CD4-positive, alpha-beta T cell treated with Interleukin-2 at 100 ng/mL for 4 hours (primary cell): Measurements from ENCODE around the gene SLC34A1.
"Not testable (repeated sequence)": the region's sequence is repeated elsewhere in the genome, so short reads cannot be mapped to it uniquely, and the experiment has no call there.

Experiments
- DNase-seq: peaks from one replicate; pipeline ENCODE4 v3.0.0-alpha.2; 2020; ENCODE audit warnings: low spot score

Gene SLC34A1

GRCh38 chr5:177355162-177355867 is 28.9 kb upstream of the SLC34A1 start:
- no peak for DNase-seq

DNA sequence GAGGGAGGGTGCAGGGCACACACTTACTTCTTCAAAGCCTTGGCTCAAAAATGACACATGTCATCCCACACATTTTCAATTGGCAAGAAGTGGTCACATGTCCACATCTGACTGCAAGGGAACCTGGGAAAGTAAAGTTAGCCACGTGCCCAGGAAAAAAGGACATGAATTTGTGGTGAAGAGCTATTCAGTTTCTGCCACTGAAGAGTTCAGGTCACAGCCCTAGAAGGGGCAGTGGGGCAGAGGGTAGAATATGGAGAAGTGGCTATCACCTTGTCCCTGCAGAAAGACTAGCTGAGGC is 28.4 kb upstream of the SLC34A1 start:
- no peak for DNase-seq

GRCh38 chr5:177356746-177357145 is 27.5 kb upstream of the SLC34A1 start:
- no peak for DNase-seq

DNA sequence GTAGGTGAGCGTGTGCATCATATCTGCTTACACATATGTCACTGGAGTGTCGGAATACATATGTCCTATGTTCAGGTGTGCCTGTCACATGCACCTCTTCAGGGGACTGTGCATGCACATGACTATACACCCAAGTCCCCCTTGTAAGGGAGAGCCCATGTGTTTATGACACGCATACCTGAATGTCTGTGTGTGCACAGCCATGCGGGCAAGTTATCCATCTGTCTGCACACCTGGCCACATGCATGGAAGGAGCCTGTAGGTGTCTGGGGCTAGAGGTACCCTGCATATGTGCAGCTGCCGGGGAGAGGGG is 27.1 kb upstream of the SLC34A1 start:
- DNase-seq: no peak

GRCh38 chr5:177357459-177358351 is 26.5 kb upstream of the SLC34A1 start, which contains the start of gene RGS14:
Gene RGS14, plus strand, starts transcription at chr5:177357924. Its CDS starts 101 bp downstream, at chr5:177358025.
- DNase-seq: peak; percentile 87

GRCh38 chr5:177358370-177358819 is 25.8 kb upstream of the SLC34A1 start:
- no peak for DNase-seq

DNA sequence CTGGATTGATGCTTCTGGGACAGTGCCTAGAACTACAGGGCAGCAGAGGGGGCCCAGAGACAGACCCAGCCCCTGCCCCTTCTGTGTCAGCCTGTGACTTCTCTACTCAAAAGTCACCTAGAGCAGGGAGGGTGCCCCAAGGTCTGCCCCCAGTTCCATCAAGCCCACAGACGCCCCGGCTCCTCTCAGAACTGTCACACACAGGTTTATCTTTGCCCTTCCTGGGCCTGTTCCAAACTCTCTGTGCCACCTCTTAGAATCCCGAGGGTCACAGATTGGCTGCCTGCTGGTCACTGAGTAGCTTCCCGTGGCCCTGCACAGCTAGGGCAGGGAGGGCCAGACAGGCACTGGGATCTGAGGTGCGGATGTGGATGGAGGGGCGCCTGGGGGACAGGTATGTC is 24.8 kb upstream of the SLC34A1 start:
- DNase-seq: no peak

GRCh38 chr5:177359860-177360259 is 24.4 kb upstream of the SLC34A1 start:
- no peak for DNase-seq

DNA sequence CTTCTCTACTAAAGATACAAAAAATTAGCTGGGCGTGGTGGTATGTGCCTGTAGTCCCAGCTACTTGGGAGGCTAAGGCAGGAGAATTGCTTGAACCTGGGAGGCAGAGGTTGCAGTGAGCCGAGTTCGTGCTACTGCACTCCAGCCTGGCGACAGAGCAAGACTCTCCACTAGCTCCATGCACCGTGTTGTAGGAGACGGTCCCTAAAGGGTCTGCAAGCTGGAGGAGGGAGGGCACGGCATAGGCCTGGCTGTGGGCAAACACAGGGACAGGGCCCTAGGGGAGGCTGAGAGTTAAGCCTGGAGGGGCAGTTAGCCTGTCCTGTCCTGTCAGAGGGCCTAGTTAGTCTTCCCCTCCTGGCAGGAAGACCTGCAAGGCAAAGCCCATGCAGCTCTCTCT is 23.5 kb upstream of the SLC34A1 start:
- DNase-seq: not testable (repeated sequence)

DNA sequence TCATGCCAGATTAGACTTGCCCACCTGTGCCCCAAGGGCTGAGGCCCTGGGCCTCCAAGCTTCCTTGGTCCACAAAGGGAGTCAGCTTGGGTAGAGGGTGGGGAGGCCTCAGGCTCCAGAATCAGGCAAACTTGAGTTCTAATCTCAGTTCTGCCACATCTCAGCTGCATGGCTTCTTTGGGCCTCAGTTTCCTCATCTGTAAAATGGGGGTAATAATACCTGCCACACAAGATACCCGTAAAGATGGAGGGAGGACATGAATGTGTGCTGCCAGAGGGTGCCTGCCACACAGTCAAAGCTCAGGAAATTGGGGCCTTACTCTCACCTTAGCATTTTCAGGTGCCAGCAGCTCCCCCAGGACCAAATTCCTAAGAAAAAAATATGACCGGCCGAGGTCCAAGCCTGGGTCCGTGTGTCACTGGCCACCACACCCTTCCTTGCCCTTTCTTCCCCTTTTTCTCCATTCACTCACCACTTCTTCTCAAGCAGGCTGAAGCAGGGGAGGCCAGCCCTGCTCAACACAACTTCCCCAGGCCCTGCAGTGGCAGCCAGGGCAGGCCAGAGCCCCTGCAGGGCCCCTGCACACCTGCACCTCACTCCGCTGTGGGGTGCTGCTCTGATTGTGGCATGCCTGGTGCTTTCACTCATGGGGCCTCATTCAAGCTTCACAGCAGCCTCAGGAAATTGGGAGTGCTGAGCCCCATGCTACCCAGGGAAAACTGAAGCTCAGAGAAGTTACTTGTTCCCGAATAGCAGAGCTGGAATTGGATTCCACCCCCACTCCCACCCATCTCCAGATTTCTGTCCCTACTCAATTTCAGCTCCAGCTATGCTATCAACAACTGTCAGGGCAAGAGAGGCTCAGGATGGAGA is 22.6 kb upstream of the SLC34A1 start:
- no peak for DNase-seq

DNA sequence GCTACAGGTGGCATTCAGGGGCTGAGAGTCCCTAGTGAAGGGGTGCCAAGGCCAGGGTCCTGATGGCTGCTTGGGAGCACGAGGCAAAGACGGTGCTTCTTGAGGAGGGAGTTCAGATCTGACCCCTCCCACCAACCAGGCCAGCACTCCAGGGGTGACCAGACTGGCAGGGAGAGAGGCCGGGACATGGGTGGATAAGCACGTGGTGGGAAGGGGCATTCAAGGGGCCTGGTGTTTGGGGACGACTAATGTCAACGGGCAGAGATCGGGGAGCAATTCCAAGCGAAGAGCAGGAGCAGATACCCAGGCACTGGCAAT is 22.0 kb upstream of the SLC34A1 start:
- no peak for DNase-seq

DNA sequence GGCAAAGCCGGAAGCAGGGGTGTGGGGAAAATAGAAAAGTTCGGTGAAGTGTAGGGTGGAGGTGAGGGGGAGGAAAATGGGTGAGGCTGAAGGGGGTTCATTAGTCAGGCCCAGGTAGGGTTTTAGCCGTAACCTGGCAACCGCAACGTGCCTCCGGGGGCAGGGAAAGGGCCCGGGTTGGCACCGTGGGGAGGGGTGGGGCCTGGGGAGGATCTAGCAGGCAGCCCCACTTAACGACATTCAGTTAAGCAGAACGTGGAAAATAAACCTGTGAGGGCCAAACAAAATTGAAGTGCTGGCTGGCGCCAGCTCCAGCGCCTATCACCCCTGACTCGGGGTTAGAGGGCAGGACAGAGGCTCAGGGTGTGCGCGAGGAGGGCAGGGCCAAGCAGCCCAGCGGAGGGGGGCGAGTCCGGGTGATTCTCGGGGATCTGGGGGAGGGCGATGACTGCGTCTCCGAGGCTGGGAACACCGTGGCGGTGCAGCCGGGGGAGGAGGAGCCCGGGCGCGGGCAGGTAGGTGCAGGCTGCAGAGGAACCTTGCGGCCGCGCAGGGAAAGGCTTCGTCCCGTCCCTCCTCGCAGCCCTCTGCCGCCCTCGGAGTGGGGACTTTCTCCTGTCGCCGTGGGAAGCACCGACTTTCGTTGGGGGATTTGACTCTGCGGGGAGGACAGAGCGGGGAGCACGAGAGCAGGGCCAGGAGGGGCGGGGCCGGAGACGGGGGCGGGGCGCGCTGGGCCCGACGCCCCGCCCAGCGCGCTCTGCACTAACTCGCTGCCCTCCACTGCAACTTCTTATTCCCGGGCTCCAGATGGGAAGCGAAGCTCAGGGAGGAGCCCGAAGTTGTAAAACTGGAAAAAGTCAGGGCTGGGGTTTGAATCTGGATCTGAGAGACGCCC is 21.4 kb upstream of the SLC34A1 start:
- peak; percentile 82 for DNase-seq

DNA sequence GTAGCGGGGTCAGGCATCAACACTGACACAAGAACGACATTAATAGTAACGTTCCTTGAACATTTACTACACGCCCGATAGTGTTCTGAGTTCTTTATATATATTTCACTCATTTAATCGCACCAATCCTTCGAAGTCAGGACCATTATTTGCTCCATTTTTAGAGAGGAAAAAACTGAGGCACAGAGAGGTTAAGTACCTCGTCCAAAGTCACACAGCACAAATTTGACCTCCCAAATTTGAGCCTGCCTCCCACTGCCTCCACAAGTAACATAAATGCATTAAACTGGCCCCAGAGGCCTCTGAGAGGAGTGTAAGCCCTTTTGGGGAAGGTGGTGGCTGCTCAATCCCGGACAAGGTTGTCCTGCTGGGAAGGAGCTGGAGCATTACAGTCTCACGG is 20.7 kb upstream of the SLC34A1 start:
- no peak for DNase-seq

DNA sequence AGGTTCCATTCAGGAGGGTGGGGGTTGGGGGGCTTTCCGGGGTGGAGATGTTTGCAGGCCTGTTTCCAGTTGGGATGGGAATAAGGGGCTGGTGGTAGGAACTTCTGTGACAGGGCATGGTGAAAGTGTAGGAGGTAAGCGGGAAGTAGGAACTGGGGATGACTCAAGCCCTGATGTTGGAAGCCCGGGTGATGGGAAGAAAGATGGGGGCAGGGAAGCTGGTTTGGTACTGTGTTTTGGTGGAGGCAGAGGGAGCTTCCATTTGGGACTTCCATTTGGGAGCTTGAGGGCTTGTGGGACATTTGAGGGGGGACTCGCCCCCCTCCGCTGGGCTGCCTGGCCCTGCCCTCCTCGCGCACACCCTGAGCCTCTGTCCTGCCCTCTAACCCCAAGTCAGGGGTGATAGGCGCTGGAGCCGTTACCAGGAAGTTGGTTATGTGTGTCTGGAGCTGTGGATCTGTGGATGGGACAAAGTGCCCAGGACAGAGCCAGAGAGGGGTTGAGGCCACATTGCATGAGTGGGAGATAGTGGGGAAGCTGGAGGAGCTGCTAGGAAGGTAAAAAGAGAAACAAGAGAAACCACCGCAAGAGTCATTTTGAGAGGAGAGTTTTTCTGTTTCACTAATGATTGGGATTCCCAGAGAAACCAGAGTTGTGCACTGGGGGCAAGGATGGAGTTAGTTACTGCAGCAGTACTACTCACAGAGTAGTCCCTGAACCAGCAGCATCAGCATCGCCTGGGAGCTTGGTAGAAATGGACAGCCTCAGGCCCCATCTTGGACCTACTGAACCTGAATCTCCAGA is 19.9 kb upstream of the SLC34A1 start:
- DNase-seq: no peak

GRCh38 chr5:177365845-177366527 is 18.2 kb upstream of the SLC34A1 start:
- DNase-seq: no peak

DNA sequence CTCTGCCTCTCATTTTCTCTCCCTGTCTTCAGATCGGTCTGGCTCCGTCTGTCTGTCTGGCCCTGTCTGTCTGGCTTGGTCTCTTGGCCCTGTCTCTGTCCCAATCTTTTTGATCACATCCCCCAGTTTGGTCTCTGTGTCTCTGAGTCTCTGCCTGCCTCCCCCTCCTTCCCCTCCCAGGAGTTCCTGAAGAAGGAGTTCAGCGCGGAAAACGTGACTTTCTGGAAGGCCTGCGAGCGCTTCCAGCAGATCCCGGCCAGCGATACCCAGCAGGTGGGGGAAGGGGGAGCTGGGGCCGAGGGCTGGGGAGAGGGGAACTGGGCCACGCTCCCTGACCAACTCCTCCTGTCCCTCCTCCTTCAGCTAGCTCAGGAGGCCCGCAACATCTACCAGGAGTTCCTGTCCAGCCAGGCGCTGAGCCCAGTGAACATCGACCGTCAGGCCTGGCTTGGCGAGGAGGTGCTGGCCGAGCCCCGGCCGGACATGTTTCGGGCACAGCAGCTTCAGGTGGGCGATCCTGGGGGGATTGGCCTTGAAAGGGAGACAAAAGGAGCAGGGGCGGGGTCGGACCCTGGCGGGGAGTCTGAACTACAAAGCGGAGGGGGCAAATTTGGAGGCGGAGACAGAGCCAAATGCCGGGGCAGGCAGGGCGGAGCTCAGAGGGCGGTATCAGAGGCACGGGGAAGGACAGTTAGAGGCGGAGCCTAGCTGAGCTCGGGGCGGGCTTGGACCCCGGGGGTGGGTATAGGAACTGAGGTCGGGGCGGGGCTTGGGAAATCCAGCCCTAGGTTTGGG is 17.5 kb upstream of the SLC34A1 start:
- no peak for DNase-seq

DNA sequence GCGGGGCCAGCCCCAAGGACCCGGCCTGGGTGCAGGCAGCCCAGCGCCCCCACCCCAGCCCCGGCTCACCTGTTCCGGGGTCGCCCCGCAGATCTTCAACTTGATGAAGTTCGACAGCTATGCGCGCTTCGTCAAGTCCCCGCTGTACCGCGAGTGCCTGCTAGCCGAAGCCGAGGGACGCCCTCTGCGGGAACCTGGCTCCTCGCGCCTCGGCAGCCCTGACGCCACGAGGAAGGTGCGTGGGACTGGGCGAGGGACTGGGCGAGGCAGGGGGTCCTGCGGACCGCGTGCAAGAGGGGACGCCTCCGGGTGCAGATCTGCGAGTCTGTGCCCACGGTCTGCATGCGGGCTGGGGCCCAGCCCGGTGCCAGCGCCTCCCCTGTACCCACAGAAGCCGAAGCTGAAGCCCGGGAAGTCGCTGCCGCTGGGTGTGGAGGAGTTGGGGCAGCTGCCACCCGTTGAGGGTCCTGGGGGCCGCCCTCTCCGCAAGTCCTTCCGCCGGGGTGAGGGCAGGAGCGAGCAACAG is 16.8 kb upstream of the SLC34A1 start:
- no peak for DNase-seq

DNA sequence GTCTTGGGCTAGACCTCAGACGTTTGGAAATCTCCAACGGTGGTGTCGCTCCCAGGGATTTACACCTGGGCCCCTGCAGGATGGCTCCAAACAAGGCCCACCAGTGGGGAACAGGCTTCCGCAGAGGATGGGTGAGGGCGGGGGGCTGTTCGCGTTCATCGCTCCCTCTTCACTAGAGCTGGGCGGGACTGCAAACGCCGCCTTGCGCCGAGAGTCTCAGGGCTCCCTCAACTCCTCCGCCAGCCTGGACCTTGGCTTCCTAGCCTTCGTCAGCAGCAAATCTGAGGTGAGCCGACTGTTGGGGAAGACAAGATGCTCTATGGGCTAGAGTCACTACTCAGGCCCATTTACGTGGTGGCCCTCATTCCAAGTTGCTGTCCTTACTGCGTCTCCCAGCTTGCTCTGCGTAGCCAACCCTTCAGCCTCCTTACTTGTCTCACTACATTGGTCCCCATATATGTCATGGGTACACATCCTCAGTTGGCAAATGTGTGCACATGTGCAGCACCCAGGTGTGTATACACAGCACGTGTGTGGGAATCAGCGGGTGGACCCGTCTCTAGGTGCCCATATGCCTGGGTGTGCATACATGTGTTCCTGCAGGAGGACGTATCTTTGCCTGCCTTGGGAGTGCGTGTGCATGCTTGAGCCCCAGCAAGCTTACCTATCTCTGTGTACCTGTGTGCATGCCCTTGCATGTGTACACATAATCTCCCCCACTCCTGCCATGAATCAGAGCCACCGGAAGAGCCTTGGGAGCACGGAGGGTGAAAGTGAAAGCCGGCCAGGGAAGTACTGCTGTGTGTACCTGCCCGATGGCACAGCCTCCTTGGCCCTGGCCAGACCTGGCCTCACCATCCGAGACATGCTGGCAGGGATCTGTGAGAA is 16.0 kb upstream of the SLC34A1 start:
- no peak for DNase-seq
